Cortex of kidney (tissue), 1 donor: ENCODE results near the gene HCLS1.
"Not testable (repeated sequence)": the region's sequence is repeated elsewhere in the genome, so short reads cannot be mapped to it uniquely, and the experiment has no call there.

Experiments
- DNase-seq: peaks from one replicate; lab custom pipeline; 2025; lab: John Stamatoyannopoulos, UW

The HCLS1 gene

DNA sequence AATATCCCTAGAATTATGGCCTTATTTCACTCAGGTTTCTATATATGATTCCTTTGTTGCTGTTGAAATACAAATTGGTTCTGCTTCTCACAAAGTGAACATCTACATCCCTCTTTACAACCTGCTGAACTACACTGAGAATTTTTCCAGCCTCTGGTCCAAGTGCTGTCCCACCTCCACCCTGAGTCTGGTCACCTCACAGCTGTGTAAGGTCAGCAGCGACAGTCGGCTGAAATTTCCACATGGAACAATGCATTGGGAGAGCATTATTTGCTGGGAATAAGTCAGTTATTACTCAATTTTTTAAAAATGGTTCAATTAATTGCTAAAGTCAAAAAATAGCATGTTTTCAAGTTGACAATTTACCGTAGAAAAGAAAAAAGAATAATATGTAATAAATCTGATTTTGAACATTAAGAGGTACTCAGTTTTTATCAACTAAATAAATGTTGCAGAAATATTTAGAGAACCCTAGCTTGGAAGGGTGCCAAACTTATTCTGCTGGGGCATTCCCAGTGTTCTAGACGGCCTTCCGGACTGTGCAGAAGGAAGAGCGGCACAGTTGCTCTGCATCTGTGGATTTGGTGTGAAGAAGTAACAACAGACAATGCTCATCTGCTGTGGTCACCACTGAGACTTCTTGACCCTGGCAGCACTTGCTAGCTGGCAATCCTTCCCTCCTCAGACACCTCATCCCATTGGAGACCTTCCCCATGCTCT is 1.8 kb downstream of the HCLS1 start:
- DNase-seq = no peak

DNA sequence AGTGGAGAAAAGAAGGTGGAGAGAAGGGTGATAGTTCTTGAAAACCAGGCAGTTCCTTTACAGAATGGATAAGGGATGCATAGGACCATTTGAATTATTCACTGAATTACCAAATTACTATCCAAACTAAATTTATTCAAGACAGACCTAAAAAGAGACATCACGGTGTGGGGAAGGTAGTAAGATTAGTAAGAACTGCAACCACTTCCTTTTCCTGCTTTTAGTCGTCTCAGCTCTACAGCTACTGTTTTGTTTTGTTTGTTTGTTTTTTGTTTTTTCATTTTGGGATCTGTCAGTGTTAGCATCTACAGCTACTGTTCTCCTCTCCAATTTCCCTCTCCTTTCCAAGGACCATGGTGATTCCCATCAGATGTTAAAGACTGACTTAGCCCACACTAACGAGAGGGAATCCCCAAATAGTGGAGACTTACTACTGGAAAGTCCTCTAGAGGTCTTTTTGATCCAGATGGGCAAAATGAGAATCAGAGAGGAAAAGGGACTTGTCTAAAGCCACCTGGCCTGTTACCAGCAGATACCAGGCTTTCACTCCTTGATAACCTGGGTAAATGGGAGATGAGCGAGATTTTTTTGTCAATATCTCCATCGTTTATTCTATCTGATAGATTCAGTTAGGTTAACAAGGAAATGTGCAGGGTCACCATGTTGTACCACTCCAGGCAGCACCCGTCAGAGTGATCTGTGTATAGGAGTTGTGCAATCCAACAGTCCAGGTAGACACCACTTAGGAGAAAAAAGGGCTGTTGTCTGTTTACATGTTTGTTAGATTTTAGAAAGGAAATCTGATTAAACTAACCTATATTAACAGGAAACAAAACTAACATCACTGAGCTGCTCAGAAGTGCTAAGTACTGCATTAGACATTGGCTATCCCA is 6.0 kb downstream of the HCLS1 start:
- no peak for DNase-seq

GRCh38 chr3:121651684-121652083 is 9.0 kb downstream of the HCLS1 start:
- no peak for DNase-seq

GRCh38 chr3:121649645-121650044 is 11.1 kb downstream of the HCLS1 start:
- DNase-seq = no peak

DNA sequence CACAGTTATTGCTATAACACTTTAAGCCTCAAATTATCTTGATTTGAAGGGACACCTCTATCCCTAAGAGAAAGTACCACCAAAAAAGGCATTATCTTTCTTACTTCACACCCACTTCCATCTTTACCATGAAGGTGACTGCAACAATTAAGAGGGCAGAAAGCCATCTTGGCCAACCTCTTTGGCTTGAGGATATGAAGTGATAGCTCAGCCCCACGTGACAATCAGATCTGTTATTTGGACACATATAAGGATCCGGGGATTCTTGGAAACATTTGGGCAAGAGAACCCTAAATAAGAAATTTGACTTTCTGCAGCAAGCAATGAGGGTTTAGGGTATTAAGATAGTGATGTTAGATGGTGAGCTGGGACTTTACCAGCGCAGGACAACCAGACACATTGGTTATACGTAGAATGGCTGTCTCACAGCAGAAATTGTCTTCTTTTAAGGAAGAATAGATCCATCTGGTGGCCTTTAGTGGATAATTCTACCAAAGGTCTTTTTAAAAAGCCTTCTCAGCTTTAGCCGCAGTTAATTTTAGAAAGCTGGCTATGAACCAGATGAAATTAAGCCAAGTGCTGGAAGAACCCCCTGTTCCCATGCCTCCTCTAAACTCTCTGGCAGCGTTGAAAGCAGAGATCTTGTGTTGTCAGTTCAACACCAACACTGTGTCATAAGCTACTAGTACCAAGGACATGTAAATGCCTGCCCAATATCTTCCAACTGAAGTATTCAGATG is 12.3 kb downstream of the HCLS1 start:
- DNase-seq = no peak

- DNase-seq = no peak
These were observed 15.6 kb downstream of the HCLS1 start for GRCh38 chr3:121645054-121645453.

- no peak for DNase-seq
These were observed 17.9 kb downstream of the HCLS1 start for GRCh38 chr3:121642601-121643314.

GRCh38 chr3:121641127-121641526 is 19.6 kb downstream of the HCLS1 start:
- no peak for DNase-seq

DNA sequence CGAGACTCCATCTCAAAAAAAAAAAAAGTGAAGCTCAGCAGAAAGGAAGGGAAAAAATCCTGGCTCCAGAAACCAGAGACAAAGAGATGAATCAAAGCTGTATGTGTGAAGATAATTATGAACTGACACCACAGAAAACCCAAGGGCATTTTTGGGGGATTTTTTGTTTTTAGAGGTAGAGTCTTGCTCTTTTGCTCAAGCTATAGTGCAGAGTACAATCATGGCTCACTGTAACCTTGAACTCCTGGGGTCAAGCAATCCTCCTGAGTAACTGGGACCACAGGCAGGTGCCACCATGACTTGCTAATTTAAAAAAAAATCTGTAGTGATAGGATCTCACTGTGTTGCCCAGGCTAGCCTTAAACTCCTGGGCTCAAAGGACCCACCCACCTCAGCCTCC is 22.8 kb downstream of the HCLS1 start:
- no peak for DNase-seq

GRCh38 chr3:121630355-121630754 is 30.3 kb downstream of the HCLS1 start:
- DNase-seq = no peak

DNA sequence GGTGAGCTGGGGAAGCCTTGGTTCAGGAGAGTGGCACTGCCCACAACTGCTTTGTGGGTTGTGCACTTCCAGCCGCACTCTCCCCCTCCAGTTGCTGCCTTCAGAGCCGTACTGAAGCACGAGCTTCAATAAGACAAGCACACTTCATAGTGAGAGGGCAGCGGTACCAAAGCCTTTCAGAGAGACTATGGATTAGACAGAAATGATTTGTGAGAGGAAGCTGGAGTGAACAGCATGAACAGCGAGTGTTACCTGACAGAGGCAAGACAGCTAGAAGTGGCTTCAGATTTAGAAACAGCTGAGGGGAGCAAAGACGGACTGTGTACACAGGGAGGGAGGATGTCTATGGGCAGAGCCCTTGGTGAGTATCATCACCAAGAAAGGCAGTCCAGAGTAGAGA is 31.1 kb downstream of the HCLS1 start:
- DNase-seq = no peak

GRCh38 chr3:121627622-121628021 is 33.1 kb downstream of the HCLS1 start:
- no peak for DNase-seq

- no peak for DNase-seq
These were observed 33.5 kb downstream of the HCLS1 start for GRCh38 chr3:121627211-121627610.

- DNase-seq = no peak
These were observed 34.2 kb downstream of the HCLS1 start for GRCh38 chr3:121626495-121626894.

DNA sequence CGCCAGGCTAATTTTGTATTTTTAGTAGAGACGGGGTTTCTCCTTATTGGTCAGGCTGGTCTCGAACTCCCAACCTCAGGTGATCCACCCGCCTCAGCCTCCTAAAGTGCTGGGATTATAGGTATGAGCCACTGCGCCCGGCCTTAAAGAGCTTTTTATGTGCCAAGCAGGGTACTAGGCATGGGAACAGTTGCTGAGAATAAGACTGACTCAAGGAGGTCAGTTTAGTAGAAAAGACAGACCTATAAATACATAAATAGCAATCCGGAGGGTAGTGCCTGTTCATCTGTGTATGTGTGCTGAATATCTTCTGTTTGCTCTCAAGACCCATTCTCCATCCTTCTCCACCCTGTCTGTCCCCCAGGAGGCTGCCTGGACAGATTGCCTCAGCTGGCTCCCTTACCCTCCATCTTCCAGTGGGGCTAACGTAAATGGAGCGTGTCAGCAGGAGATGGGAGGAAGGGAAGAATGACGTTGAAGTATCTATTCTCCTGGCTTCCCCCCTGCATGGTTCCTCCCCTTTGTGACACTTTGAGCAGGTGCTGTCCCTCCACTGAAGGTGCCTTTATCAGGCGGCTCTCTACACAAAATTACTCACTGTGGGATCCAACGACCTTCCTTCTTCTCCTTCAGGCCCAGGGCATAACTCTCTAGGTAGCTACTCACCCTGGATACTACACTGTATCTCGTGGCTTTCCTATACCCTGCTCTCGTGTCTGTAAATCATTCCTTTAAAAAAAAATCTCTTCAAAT is 36.4 kb downstream of the HCLS1 start:
- DNase-seq = no peak

GRCh38 chr3:121621491-121621890 is 39.2 kb downstream of the HCLS1 start:
- no peak for DNase-seq

DNA sequence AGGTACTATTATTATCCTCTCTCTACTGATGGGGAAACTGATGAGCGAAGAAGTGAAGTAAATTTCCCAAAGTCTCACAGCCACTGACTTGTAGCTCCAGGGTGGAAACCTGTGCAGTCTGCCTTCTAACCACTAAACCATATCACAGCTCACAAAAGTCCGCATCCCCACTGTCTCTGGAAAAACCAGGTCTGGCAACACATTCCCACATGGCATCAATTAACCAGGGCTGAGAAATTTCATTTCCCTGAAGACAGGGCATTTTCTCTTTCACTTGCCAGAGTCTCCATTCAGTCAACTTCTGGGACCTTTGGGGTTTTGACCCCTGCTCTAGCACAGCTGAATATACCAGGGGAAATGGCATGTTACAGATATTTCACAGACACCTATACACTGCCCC is 41.0 kb downstream of the HCLS1 start:
- no peak for DNase-seq

- no peak for DNase-seq
These were observed 54.6 kb downstream of the HCLS1 start for GRCh38 chr3:121606106-121606505.

- DNase-seq = no peak
These were observed 55.9 kb downstream of the HCLS1 start for GRCh38 chr3:121604759-121605158.

- DNase-seq = no peak
These were observed 59.4 kb downstream of the HCLS1 start for GRCh38 chr3:121601212-121601812.

DNA sequence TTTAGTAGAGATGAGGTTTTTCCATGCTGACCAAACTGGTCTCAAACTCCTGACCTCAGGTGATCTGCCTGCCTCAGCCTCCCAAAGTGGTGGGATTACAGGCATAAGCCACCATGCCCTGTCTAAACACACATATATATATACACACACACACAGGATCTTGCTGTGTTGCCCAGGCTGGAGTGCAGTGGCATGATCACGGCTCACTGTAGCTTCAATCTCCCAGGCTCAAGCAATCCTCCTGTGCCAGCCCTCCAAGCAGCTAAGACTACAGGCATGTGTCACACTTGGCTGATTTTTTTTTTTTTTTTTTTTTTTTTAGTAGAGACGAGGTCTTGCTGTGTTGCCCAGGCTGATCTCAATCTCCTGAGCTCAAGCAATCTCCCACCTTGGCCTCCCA is 60.8 kb downstream of the HCLS1 start:
- not testable (repeated sequence) for DNase-seq
